ENCODE data around the gene SREK1IP1. TPM values are rescaled to one million over a fixed set of nuclear protein-coding genes. Genes with fewer than 3 reads are reported as not detected.

The SREK1IP1 gene
- total RNA-seq, 2 experiments from 2014 or later = 20.5 to 22.9 TPM

DNA sequence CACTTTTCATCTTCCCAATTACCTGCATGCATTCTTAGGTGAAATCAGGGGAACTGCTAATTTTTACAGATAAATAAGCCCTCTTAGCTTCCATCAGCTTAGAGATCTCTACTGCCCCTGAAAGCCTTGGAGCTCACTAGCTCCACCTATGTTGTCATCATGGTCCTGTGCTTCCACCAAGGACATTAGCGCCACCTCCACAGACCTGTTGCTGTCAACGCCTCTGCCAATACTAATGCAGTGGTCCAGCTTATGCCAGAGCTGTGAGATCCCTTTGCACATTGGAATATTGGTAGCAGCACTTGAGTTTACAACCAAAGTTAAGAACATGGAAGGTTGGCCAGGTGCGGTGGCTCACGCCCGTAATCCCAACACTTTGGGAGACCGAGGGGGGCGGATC is 85.9 kb downstream of the SREK1IP1 start:
- no peak for ATAC-seq
- no peak overlapping the region for H3K4me3 Mint-ChIP-seq

DNA sequence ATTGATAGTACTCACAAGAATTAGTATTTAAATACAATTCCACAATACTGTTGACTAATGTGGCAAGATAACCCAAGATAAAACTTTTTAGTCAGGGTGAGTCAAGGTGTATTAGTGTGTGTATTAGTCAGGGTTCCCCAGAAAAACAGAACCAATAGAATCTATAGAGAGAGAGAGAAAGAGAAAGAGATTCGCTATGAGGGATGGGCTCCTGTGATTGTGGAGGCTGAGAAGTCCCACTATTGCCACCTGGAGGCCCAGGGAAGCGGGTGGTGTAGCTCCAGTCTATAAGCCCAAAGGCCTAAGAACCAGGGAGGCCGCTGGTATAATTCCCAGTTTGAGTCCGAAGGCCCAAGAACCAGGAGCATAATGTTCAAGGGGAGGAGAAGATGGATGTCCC is 88.2 kb downstream of the SREK1IP1 start:
- intact Hi-C loops (cut with micrococcal nuclease) = no loop called here

More for the DNA sequence above, 85.9 kb downstream of the SREK1IP1 start:
- CTCF ChIA-PET = interaction anchor here (0.8 kb wide), 1 partner anchor 58 kb away, joined by 3 read pairs; no protein-coding TSS in a partner anchor
- POLR2A ChIA-PET = no interaction called here
- intact Hi-C loops (cut with micrococcal nuclease) = no loop called here
- Mint-ChIP-seq H3K36me3 (ENCODE audit: low read depth) (no peaks in the 10 kb centered on the region), H3K27ac (no peak overlapping the region), H3K27me3 (peaks cover 20% of the 10 kb centered on the region), H3K4me1 (ENCODE audit: low read depth) (no peaks in the 10 kb centered on the region), H3K9me3 (no peaks in the 10 kb centered on the region)
- no peak for DNase-seq
- TF ChIP-seq, protein P1, sequence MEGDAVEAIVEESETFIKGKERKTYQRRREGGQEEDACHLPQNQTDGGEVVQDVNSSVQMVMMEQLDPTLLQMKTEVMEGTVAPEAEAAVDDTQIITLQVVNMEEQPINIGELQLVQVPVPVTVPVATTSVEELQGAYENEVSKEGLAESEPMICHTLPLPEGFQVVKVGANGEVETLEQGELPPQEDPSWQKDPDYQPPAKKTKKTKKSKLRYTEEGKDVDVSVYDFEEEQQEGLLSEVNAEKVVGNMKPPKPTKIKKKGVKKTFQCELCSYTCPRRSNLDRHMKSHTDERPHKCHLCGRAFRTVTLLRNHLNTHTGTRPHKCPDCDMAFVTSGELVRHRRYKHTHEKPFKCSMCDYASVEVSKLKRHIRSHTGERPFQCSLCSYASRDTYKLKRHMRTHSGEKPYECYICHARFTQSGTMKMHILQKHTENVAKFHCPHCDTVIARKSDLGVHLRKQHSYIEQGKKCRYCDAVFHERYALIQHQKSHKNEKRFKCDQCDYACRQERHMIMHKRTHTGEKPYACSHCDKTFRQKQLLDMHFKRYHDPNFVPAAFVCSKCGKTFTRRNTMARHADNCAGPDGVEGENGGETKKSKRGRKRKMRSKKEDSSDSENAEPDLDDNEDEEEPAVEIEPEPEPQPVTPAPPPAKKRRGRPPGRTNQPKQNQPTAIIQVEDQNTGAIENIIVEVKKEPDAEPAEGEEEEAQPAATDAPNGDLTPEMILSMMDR (IDR thresholded peaks at IDR 0.05) = no peak

DNA sequence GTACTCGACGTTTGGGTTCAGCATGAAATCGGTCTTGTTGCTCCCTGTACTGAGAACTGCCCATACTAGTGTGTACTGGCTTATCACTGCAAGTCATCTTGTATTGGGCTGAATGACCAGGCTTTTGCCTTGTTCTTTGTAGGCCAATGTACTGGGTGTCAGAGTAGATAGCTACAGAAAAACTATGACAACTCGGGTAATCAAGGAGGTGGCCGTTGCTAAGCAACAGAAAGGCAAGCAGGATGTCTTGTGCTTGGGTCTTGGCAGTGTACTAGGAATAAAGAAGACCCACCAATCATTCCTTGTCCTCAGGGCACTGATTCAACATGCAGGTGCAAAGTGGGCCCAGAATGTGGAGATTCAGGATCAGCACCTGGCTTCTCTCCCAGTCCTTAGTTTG is 90.1 kb downstream of the SREK1IP1 start:
- H3K27me3 Mint-ChIP-seq = peaks cover 17% of the 10 kb centered on the region
- no peak overlapping the region for H3K4me3 Mint-ChIP-seq
- no peaks in the 10 kb centered on the region for H3K4me1 Mint-ChIP-seq (ENCODE audit: low read depth)
- ChIA-PET POLR2A (no interaction called here), CTCF (no interaction called here)
- no peaks in the 10 kb centered on the region for H3K36me3 Mint-ChIP-seq (ENCODE audit: low read depth)
- intact Hi-C loops (cut with micrococcal nuclease) = no loop called here
- ATAC-seq = no peak
- no peak overlapping the region for H3K27ac Mint-ChIP-seq
- DNase-seq = no peak
- H3K9me3 Mint-ChIP-seq = no peaks in the 10 kb centered on the region
- TF ChIP-seq, protein P1 (IDR thresholded peaks at IDR 0.05) = no peak

More for the DNA sequence above, 88.2 kb downstream of the SREK1IP1 start:
- H3K27ac Mint-ChIP-seq = no peak overlapping the region
- peaks cover 19% of the 10 kb centered on the region for H3K27me3 Mint-ChIP-seq
- ChIA-PET CTCF (no interaction called here), POLR2A (no interaction called here)
- no peak for ATAC-seq
- no peaks in the 10 kb centered on the region for H3K9me3 Mint-ChIP-seq
- H3K4me1 Mint-ChIP-seq (ENCODE audit: low read depth) = no peaks in the 10 kb centered on the region
- no peaks in the 10 kb centered on the region for H3K36me3 Mint-ChIP-seq (ENCODE audit: low read depth)
- peak; percentile 4 for DNase-seq
- H3K4me3 Mint-ChIP-seq = no peak overlapping the region
- TF ChIP-seq, protein P1 (IDR thresholded peaks at IDR 0.05) = no peak

DNA sequence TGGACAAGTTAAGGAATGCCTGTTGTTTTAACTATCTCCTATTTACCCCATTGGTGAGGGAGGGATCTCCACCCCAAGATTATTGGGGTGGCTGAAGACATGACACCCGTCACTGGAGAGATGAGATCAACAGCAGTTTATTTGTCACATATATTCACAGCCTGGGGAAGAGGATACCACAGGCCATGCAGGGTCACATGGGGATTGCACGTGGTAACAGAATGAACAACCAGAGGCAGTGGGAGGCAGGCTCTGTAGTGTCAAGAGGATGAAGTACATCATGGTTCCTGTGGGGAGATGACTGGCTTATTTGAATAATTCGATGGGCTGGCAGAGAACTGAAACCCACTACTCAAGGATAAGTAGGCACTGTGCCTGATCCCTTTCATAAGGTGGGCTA is 96.8 kb downstream of the SREK1IP1 start:
- TF ChIP-seq, protein P1 (IDR thresholded peaks at IDR 0.05) = no peak
- intact Hi-C loops (cut with micrococcal nuclease) = no loop called here
- no peak for DNase-seq
- H3K27me3 Mint-ChIP-seq = peaks cover 5% of the 10 kb centered on the region
- H3K4me1 Mint-ChIP-seq (ENCODE audit: low read depth) = no peaks in the 10 kb centered on the region
- CTCF ChIA-PET = no interaction called here
- no peaks in the 10 kb centered on the region for H3K36me3 Mint-ChIP-seq (ENCODE audit: low read depth)
- H3K27ac Mint-ChIP-seq = no peak overlapping the region
- H3K9me3 Mint-ChIP-seq = no peaks in the 10 kb centered on the region
- ATAC-seq = no peak
- no peak overlapping the region for H3K4me3 Mint-ChIP-seq
- POLR2A ChIA-PET = no interaction called here

GRCh38 chr5:64670277-64670676 is 98.2 kb downstream of the SREK1IP1 start:
- Mint-ChIP-seq H3K36me3 (ENCODE audit: low read depth) (no peaks in the 10 kb centered on the region), H3K27ac (no peak overlapping the region), H3K4me1 (ENCODE audit: low read depth) (no peaks in the 10 kb centered on the region), H3K4me3 (no peak overlapping the region), H3K9me3 (no peaks in the 10 kb centered on the region), H3K27me3 (peaks cover 2% of the 10 kb centered on the region)
- no peak for DNase-seq
- ATAC-seq = no peak
- intact Hi-C loops (cut with micrococcal nuclease) = no loop called here
- ChIA-PET POLR2A (no interaction called here), CTCF (interaction anchor here (0.6 kb wide), 1 partner anchor 113 kb away, joined by 3 read pairs; no protein-coding TSS in a partner anchor)
- TF ChIP-seq, protein P1 (IDR thresholded peaks at IDR 0.05) = no peak

Other genes starting within 250 kb of the SREK1IP1 start
- gene SHISAL2B, start 78.2 kb downstream of the SREK1IP1 start, total RNA-seq = not detected
- gene CWC27, start 239 bp upstream of the SREK1IP1 start, total RNA-seq = 10 to 100 TPM; 32.3 to 38.1 TPM

Data from activated CD8-positive, alpha-beta T cell treated with anti-CD3 and anti-CD28 coated beads for 36 hours (primary cell).